Activated CD8-positive, alpha-beta memory T cell treated with anti-CD3 and anti-CD28 coated beads for 48 hours (primary cell): ENCODE measurements around the gene GCNT3.

Source experiments
- DNase-seq, 3 experiments: peaks; one replicate each; pipeline ENCODE4 v3.0.0-alpha.2; 2020; ENCODE audit warnings: low read depth in 2 of 3, low spot score in 2 of 3

The GCNT3 gene, protein sequence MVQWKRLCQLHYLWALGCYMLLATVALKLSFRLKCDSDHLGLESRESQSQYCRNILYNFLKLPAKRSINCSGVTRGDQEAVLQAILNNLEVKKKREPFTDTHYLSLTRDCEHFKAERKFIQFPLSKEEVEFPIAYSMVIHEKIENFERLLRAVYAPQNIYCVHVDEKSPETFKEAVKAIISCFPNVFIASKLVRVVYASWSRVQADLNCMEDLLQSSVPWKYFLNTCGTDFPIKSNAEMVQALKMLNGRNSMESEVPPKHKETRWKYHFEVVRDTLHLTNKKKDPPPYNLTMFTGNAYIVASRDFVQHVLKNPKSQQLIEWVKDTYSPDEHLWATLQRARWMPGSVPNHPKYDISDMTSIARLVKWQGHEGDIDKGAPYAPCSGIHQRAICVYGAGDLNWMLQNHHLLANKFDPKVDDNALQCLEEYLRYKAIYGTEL

GRCh38 chr15:59611276-59612260 is at the start of gene GCNT3:
Gene GCNT3, plus strand, starts transcription at chr15:59611783. Its CDS starts 6,456 bp downstream, at chr15:59618239.
- no peak for DNase-seq

GRCh38 chr15:59562448-59563186 is 49.0 kb upstream of the GCNT3 start:
- DNase-seq: no peak

DNA sequence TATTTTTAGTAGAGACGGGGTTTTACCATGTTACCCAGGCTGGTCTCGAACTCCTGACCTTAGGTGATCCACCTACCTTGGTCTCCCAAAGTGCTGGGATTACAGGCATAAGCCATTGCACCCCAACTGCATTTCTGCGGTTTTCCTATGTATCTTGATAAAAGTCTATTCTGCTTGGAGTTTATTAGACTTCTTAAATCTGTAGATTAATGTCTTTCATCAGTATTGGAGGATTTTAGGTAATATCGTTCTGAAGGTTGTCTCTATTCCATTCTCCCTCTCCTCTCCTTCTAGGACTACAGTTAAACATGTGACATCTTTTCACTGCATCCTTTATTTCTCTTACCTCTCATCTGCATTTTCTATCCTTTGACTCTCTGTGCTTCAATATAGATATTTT is 46.3 kb upstream of the GCNT3 start:
- no peak for DNase-seq

DNA sequence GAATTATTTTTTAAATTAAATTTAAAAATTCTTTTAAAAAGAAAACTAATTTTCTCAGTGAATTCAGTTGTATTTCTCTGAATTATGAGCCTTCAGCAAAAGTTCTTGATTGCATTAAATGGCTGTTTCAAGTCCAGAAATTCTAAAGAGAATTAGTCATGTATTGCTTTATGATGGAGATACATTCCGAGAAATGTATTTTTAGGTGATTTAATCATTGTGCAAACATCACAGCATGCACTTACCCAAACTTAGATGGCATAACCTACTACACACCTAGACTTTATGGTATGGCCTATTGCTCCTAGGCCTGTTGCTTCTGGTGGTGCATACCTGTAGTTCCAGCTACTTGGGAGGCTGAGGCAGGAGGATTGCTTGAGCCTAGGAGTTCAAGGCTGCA is 44.3 kb upstream of the GCNT3 start:
- no peak for DNase-seq

DNA sequence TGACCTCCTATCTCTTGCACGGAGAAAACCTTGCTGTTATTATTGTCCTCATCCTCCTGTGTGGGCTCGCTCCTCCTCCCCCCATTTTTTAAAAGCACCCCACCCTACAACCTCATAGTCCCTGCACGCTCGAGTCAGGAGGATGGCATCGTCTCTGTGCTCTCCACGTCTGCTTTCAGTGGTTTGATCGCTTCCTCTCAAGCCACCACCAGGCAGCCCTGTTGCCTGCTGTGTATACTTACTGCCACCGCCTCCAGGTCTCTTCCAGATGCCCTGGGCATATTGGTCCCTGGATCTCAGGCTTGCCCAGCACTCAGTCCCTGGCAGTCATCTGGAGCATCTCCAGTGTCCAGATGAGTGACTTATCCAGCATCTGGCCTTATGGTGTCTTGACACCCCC is 42.1 kb upstream of the GCNT3 start:
- no peak for DNase-seq

DNA sequence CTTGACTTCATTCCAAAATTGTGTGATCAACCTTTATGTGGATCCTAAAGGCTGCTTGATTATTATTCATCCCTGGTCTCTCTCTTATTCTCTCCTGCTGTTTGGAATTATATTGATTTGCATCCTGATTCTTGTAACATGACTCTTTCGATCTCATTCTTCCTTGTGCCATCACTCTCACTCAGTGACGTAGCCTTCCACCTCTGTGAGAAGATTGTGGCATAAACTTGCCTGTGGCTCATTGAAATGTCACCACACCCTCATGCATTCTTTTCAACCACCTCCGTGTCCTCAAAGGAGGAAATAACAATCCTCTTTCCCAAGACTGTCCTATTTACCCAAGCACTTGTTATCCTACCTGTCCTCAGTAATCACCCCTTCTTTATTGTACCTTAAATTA is 41.3 kb upstream of the GCNT3 start:
- DNase-seq: no peak

DNA sequence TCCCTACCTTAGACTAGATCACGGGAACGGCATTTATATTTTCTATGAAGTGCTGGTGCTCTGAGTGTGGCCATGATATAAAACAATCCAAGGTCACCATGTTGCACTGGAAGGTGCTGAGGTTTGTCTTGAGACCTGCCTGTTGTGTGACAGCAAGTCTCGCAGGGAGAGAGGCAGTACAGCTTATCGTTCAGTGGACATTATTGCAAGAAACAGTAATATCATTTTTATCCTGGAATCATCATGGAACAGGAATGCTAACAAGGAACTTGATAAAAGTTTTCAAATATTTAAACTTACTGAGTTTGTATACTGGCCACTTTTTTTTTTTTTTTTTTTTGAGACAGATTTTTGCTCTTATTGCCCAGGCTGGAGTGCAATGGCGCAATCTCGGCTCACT is 40.0 kb upstream of the GCNT3 start:
- no peak for DNase-seq

- DNase-seq: no peak
Measured at GRCh38 chr15:59583088-59583487, 28.5 kb upstream of the GCNT3 start.

- DNase-seq: no peak
Measured at GRCh38 chr15:59587085-59587826, 24.3 kb upstream of the GCNT3 start.

- DNase-seq: no peak
Measured at GRCh38 chr15:59590027-59590426, 21.6 kb upstream of the GCNT3 start.

- DNase-seq: no peak
Measured at GRCh38 chr15:59591356-59591755, 20.2 kb upstream of the GCNT3 start.

GRCh38 chr15:59594493-59594942 is 17.1 kb upstream of the GCNT3 start:
- no peak for DNase-seq

- DNase-seq: no peak
Measured at GRCh38 chr15:59594991-59595390, 16.6 kb upstream of the GCNT3 start.

DNA sequence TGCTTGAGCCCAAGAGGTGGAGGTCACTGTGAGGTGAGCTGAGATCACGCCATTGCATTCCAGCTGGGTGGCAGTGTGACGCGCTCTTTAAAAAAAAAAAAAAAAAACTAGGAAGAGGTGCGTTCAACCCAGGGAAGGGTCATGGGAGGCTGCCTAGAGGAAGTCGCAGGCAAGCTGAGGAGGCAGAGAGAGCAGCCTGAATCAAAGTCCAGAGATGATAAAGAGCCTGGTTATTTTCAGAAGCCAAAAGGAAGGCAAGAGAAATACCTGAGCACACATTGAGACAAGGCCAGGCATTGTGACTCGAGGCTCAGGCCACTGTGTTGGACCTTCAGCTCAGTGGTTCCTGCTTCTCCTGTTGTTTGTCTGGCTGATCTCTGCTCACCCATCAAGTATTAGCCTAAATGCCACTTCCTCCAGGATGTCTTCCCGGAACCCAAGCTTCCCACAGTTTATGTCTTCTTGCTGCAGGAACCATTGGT is 16.1 kb upstream of the GCNT3 start:
- DNase-seq: no peak

- no peak for DNase-seq
Measured at GRCh38 chr15:59596640-59597039, 14.9 kb upstream of the GCNT3 start.

DNA sequence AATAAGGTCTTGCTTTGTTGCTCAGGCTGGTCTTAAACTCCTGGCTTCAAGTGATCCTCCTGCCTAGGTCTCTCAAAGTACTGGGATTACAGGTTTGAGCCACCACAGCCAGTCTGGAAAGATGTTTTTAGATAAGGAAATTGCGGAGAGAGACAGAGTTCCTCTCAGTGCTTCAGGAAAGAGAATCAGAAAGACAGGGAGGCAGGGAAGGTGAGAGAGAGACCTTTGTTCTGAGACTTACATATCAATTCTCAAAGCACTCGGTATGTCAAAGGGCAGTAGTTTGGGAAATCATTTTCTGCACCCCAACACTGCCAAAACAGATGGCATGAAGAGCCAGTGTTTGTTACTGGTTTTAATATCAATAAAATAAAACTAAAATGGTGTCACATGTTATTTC is 13.1 kb upstream of the GCNT3 start:
- no peak for DNase-seq

- DNase-seq: no peak
Measured at GRCh38 chr15:59605994-59606393, 5.6 kb upstream of the GCNT3 start.

DNA sequence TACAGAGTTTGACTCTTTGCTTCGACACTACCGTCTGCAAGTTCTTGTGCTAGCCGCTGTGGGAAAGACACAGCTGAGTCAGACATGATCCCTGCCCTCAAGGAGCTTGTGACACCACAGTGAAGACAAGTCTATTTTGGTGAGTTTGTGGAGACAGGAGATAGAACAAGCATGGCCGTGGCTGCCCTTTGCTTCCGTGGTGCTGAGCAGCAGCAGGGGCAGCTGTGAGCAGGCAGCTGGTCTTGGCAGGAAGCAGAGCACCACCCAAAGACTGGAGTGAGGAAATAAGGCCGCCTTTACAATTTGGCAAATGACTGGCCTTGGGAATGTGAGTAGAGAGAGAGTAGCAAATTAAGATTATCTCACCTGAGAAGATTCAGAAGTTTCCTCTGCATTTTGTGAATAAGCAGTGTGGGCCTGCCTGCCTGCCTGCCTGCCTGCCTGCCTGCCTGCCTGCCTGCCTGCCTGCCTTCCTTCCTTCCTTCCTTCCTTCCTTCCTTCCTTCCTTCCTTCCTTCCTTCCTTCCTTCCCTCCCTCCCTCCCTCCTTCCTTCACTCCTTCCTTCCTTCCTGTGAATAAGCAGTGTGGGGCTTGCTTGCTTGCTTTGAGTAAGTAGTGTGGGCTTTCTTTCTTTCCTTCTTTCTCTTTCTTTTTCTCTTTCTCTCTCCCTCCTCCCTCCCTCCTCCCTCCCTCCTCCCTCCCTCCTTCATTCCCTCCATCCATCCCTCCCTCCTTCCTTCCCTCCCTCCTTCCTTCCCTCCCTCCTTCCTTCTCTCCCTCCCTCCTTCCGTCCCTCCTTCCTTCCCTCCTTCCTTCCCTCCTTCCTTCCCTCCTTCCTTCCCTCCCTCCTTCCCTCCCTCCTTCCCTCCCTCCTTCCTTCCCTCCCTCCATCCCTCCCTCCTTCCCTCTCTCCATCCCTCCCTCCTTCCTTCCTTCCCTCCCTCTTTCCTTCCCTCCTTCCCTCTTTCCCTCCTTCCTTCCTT is 1.6 kb upstream of the GCNT3 start:
- DNase-seq: no peak

DNA sequence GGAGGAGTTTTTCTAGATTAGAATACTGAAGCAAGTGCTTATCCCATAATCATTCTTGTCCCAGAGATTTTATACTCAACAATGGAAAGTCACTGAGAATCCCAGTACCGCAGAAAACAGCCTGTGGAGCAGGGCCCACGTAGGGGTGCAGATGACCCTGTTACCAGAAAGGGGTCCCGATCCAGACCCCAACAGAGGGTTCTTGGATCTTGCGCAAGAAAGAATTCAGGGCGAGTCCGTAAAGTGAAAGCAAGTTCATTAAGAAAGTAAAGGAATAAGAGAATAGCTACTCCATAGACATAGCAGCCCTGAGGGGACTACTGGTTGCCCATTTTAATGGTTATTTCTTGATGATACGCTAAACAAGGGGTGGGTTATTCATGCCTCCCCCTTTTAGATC is 2.6 kb downstream of the GCNT3 start:
- DNase-seq: no peak
